HCT116 (cell line): ENCODE measurements around the gene DIDO1. TPM values are rescaled to one million over a fixed set of nuclear protein-coding genes. Genes with fewer than 3 reads are reported as not detected.
A peak's percentile ranks its signal among the peaks of the same experiment; 100 is the strongest.

Experiments
- ATAC-seq: fragments of 200-7000 bp; cut with Tn5 transposase; 2 replicates; pipeline ENCODE4 v1.9.1; 2020; ENCODE audit warnings: mild to moderate bottlenecking, moderate library complexity
- BruUV-seq: library from RNA; stranded (reverse); fragments of 400-500 nt; replicated peaks from 2 replicates; lab custom pipeline; 2021; lab: Mats Ljungman, UMichigan
- CTCF ChIA-PET: fragments of 300-600 bp; sonication (Branson Sonifier 250); formaldehyde crosslinking; loops from one replicate; lab custom pipeline; 2021; ENCODE audit warnings: antibody characterized with exemption; lab: Charles Lee
- POLR2A ChIA-PET: fragments of 300-600, 350-600 bp; sonication (Branson Sonifier 250); formaldehyde crosslinking; loops from one replicate; lab custom pipeline; 2021; ENCODE audit warnings: antibody characterized with exemption; lab: Charles Lee
- RAD21 ChIA-PET, 2 experiments: fragments of 300-600 bp; sonication (Branson Sonifier 250); formaldehyde crosslinking; loops; one replicate each; lab custom pipeline; 2023; ENCODE audit warnings: low total read pairs in 2 of 2; ENCODE audit not compliant: uncharacterized antibody in 2 of 2, unreplicated experiment in 2 of 2, low non-redundant PET in 1 of 2; lab: Charles Lee
- DNase-seq: peaks from one replicate; pipeline ENCODE4 v3.0.0-alpha.2; 2010; ENCODE audit warnings: low read depth, low spot score
- H2AFZ ChIP-seq: fragments of 200-600 bp; shearing (Covaris generic), sonication (generic); 2 replicates; pipeline ENCODE4 v1.6.1; 2017; ENCODE audit warnings: low read depth, mixed run types, mixed read lengths, antibody characterized with exemption, low read length; ENCODE audit not compliant: poor library complexity, severe bottlenecking
- H3K27ac ChIP-seq: 2 replicates; pipeline ENCODE4 v1.5.1; 2012; ENCODE audit warnings: low read depth, low read length
- H3K27me3 ChIP-seq: fragments of 200-600 bp; sonication (generic); 2 replicates; pipeline ENCODE4 v1.6.1; 2016; ENCODE audit warnings: mixed run types, low read length, mixed read lengths; ENCODE audit not compliant: insufficient read depth
- H3K36me3 ChIP-seq, 2 experiments: fragments of 200-500 bp in 1 of 2; fragments of 200-600 bp in 1 of 2; sonication (Bioruptor generic) in 1 of 2; sonication (generic) in 1 of 2; 2 replicates each; pipeline versions ENCODE4 v1.5.1 to v1.6.1; 2014 to 2016; ENCODE audit warnings: low read length in 2 of 2, inconsistent platforms in 1 of 2, mixed read lengths in 1 of 2, mixed run types in 1 of 2; ENCODE audit not compliant: insufficient read depth in 2 of 2, control insufficient read depth in 1 of 2
- H3K4me1 ChIP-seq, 2 experiments: fragments of 200-600 bp in 1 of 2; sonication (generic) in 1 of 2; 2 replicates each; pipeline versions ENCODE4 v1.5.1 to v1.6.1; 2012 to 2017; ENCODE audit warnings: low read length in 2 of 2, inconsistent platforms in 1 of 2, mild to moderate bottlenecking in 1 of 2, mixed read lengths in 1 of 2, mixed run types in 1 of 2, moderate library complexity in 1 of 2; ENCODE audit not compliant: insufficient read depth in 2 of 2, control insufficient read depth in 1 of 2
- H3K4me2 ChIP-seq: fragments of 200-600 bp; sonication (generic); 2 replicates; pipeline ENCODE4 v1.6.1; 2017; ENCODE audit warnings: mixed run types, low read length, mixed read lengths
- H3K4me3 ChIP-seq, 2 experiments: fragments of 200-600 bp in 1 of 2; sonication (generic) in 1 of 2; replicated peaks in 1 of 2; 2 replicates each; pipeline ENCODE4 v1.5.1; 2011 to 2016; ENCODE audit warnings: low read length in 2 of 2, control low read depth in 1 of 2, low read depth in 1 of 2, mild to moderate bottlenecking in 1 of 2, mixed read lengths in 1 of 2, mixed run types in 1 of 2
- H3K79me2 ChIP-seq: fragments of 200-600 bp; sonication (generic); 2 replicates; pipeline ENCODE4 v1.6.1; 2017; ENCODE audit warnings: mild to moderate bottlenecking, mixed run types, low read length, moderate library complexity, mixed read lengths; ENCODE audit not compliant: insufficient read depth
- H3K9ac ChIP-seq: fragments of 200-600 bp; sonication (generic); 2 replicates; pipeline ENCODE4 v1.6.1; 2016; ENCODE audit warnings: low read length, mixed read lengths
- H3K9me2 ChIP-seq: fragments of 200-600 bp; sonication (generic), shearing (Covaris generic); 2 replicates; pipeline ENCODE4 v1.6.1; 2017; ENCODE audit warnings: mixed run types, mild to moderate bottlenecking, moderate library complexity; ENCODE audit not compliant: insufficient read depth
- H3K9me3 ChIP-seq, 2 experiments: fragments of 200-500 bp in 1 of 2; fragments of 200-600 bp in 1 of 2; sonication (Bioruptor generic) in 1 of 2; sonication (generic) in 1 of 2; 2 replicates each; pipeline ENCODE4 v1.6.1; 2014 to 2017; ENCODE audit warnings: low read length in 2 of 2, mixed read lengths in 2 of 2, inconsistent platforms in 1 of 2, low read depth in 1 of 2, mild to moderate bottlenecking in 1 of 2, mixed run types in 1 of 2, moderate library complexity in 1 of 2; ENCODE audit not compliant: control insufficient read depth in 1 of 2, insufficient read depth in 1 of 2
- H4K20me1 ChIP-seq: fragments of 200-600 bp; sonication (generic), shearing (Covaris generic); 2 replicates; pipeline ENCODE4 v1.6.1; 2017; ENCODE audit warnings: mixed run types, mild to moderate bottlenecking, moderate library complexity; ENCODE audit not compliant: insufficient read depth
- ATF3 ChIP-seq: IDR thresholded peaks from 2 replicates; pipeline ENCODE4 v1.6.1; 2012
- CEBPB ChIP-seq: IDR thresholded peaks from 2 replicates; pipeline ENCODE4 v1.6.1; 2012; ENCODE audit warnings: low read depth
- CTCF ChIP-seq, 3 experiments: fragments of 200-600 bp in 1 of 3; sonication (generic) in 1 of 3; IDR thresholded peaks in 2 of 3; conservative IDR thresholded peaks in 1 of 3; 2 replicates each; pipeline ENCODE4 v1.5.1; 2012 to 2017; ENCODE audit warnings: low read depth in 2 of 3, low read length in 2 of 3, antibody characterized with exemption in 1 of 3, borderline replicate concordance in 1 of 3, control low read depth in 1 of 3, mild to moderate bottlenecking in 1 of 3, mixed read lengths in 1 of 3, mixed run types in 1 of 3, moderate library complexity in 1 of 3; ENCODE audit not compliant: insufficient read depth in 1 of 3
- EGR1 ChIP-seq: IDR thresholded peaks from 2 replicates; pipeline ENCODE4 v1.6.1; 2012; ENCODE audit warnings: low read depth
- ELF1 ChIP-seq: IDR thresholded peaks from 2 replicates; pipeline ENCODE4 v1.6.1; 2012; ENCODE audit warnings: low read depth, borderline replicate concordance
- EZH2 ChIP-seq: fragments of 200-600 bp; sonication (generic); IDR thresholded peaks from 2 replicates; pipeline ENCODE4 v1.6.1; 2017; ENCODE audit warnings: antibody characterized with exemption, mixed run types
- POLR2A ChIP-seq: IDR thresholded peaks from 2 replicates; pipeline ENCODE4 v1.7.0; 2011; ENCODE audit warnings: borderline replicate concordance; ENCODE audit not compliant: insufficient read depth, insufficient read length; ENCODE audit errors: extremely low read depth
- POLR2AphosphoS5 ChIP-seq: IDR thresholded peaks from 2 replicates; pipeline ENCODE4 v1.6.1; 2011; ENCODE audit warnings: mild to moderate bottlenecking, low read depth, low read length, moderate library complexity
- RAD21 ChIP-seq: IDR thresholded peaks from 2 replicates; pipeline ENCODE4 v1.6.1; 2012; ENCODE audit warnings: low read depth, mild to moderate bottlenecking
- SP1 ChIP-seq: IDR thresholded peaks from 2 replicates; pipeline ENCODE4 v1.6.1; 2012; ENCODE audit warnings: low read depth
- ZBTB33 ChIP-seq: IDR thresholded peaks from 2 replicates; pipeline ENCODE4 v1.6.1; 2011; ENCODE audit warnings: mild to moderate bottlenecking, low read length, moderate library complexity; ENCODE audit not compliant: insufficient replicate concordance; ENCODE audit errors: extremely low read depth
- ZFX ChIP-seq: fragments of 450-650 bp; IDR thresholded peaks from 2 replicates; pipeline ENCODE4 v1.6.1; 2017
- ZNF274 ChIP-seq: fragments of 200-500 bp; sonication (Bioruptor generic); IDR thresholded peaks from 2 replicates; pipeline ENCODE4 v1.6.1; 2014; ENCODE audit warnings: mild to moderate bottlenecking, low read depth, low read length, inconsistent platforms
- intact Hi-C: fragments of 100-400 bp; cut with micrococcal nuclease; formaldehyde crosslinking; loops from 2 replicates; pipeline ENCODE4 v1.10.0; 2022
- total RNA-seq: library from RNA; stranded (reverse); gene quantifications from one replicate; pipeline ENCODE4 v1.2.1, GENCODE V29; 2021; ENCODE audit not compliant: unreplicated experiment

Gene DIDO1
- total RNA-seq, 1 experiment from 2014 or later = 41.4 TPM

GRCh38 chr20:62878244-62879038 lies 47.9 kb downstream of the DIDO1 start (continued):
- TF ChIP-seq ZNF274 = no peak
- TF ChIP-seq POLR2AphosphoS5 = no peak
- TF ChIP-seq SP1 = no peak
- no peak for TF ChIP-seq ATF3
- no peak for TF ChIP-seq POLR2A
- TF ChIP-seq CTCF (IDR thresholded peaks at IDR 0.05 in 2 of 3, conservative IDR thresholded peaks at IDR 0.05 in 1 of 3; ENCODE audit: borderline replicate concordance in 1 of 3, insufficient read depth in 1 of 3, low read depth in 2 of 3, low read length in 2 of 3) = no peak
- TF ChIP-seq EZH2 = no peak
- no peak for TF ChIP-seq EGR1

- no peaks in the 10 kb centered on the region for H3K27me3 ChIP-seq
- intact Hi-C loops = no loop called here
- no peaks in the 10 kb centered on the region for H3K9me2 ChIP-seq
- CTCF ChIA-PET = no interaction called here
- no peaks in the 10 kb centered on the region for H3K36me3 ChIP-seq
- no peak for DNase-seq
- no peaks in the 10 kb centered on the region for H4K20me1 ChIP-seq
- POLR2A ChIA-PET = no interaction called here
- RAD21 ChIA-PET = no interaction called here
- H3K9me3 ChIP-seq = no peaks in the 10 kb centered on the region
- TF ChIP-seq ZBTB33 (no peak), CEBPB (no peak), POLR2A (no peak), RAD21 (no peak), ZFX (no peak), ELF1 (no peak)
- no peak overlapping the region for H3K4me2 ChIP-seq
- peaks cover 13 to 26% of the 10 kb centered on the region in 2 experiments for H3K4me1 ChIP-seq
- H3K27ac ChIP-seq = peak overlapping the region; percentile 13; the same call in 1 of the 2 replicates
- no peak overlapping the region for H3K4me3 ChIP-seq
- H3K9ac ChIP-seq = no peak overlapping the region
- no TSS peak for BruUV-seq
- ATAC-seq = no peak
- no peak overlapping the region for H2AFZ ChIP-seq
- H3K79me2 ChIP-seq = no peaks in the 10 kb centered on the region
These were observed 49.1 kb downstream of the DIDO1 start for GRCh38 chr20:62876902-62877816.
